ENCODE data around the gene FAF1. TPM values are rescaled to one million over a fixed set of nuclear protein-coding genes. Genes with fewer than 3 reads are reported as not detected.

Gene FAF1
- total and polyA plus RNA-seq, 2 experiments from 2014 or later: 7.2 to 49.1 TPM

DNA sequence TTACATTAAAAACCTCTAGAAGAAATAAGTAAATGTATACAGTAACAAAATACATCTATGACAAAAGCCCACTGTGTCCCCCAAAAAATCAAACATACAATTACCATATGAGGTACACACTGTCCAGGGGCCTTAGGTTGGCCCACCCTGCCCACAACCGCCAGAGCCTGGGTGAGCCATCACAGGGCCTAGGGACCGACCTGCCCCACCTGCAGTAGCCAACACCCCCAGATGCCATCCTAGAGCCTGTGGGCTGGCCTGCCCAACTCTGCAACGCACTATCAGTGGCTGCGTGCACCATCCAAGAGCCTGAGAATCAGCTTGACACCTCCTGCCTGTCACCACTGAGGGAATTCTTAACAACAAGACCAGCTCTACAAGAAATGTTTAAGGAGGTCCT is 39.0 kb downstream of the FAF1 start:
- 100% methylated on average over 4 of the region's 4 CpGs for WGBS, 2 experiments (ENCODE audit: low coverage in 1 of 2, low lambda C conversion rate in 2 of 2, missing lambda C conversion rate in 2 of 2)
- Histone ChIP-seq H3K9me3 (ENCODE audit: low read depth) (peaks cover 4% of the 10 kb centered on the region), H4K20me1 (ENCODE audit: insufficient read depth) (0 out of 2 replicates have a peak, but pooled peaks cover 9% of the 10 kb centered on the region), H3K9ac (no peak overlapping the region), H3K4me1 (ENCODE audit: insufficient read depth) (no peaks in the 10 kb centered on the region), H3K79me2 (ENCODE audit: insufficient read depth) (peaks cover 92% of the 10 kb centered on the region), H3K27ac (no peak overlapping the region), H3F3A (ENCODE audit: insufficient read depth) (no peaks in the 10 kb centered on the region), H3K27me3 (replicated peaks; ENCODE audit: insufficient read depth) (no peaks in the 10 kb centered on the region), H2AFZ (no peak overlapping the region), H3K4me2 (ENCODE audit: unreplicated experiment) (no peak overlapping the region), H3K9me2 (ENCODE audit: insufficient read depth) (no peaks in the 10 kb centered on the region), H3K36me3 (ENCODE audit: low read depth) (no peaks in the 10 kb centered on the region), H3K4me3 (no peak overlapping the region)
- TF ChIP-seq EZH2 (IDR thresholded peaks at IDR 0.05; ENCODE audit: insufficient read depth, poor library complexity, severe bottlenecking): no peak
- TF ChIP-seq EZH2phosphoT487 (IDR thresholded peaks at IDR 0.05; ENCODE audit: insufficient read depth, low read depth): no peak
- DNase-seq: no peak
- in situ Hi-C loops (cut with MboI): no loop called here

- 86 to 100% methylated on average over 1 of the region's 1 CpG for WGBS, 2 experiments (ENCODE audit: low coverage in 1 of 2, low lambda C conversion rate in 2 of 2, missing lambda C conversion rate in 2 of 2)
- H3K79me2 ChIP-seq (ENCODE audit: insufficient read depth): peaks cover 92% of the 10 kb centered on the region
- no peaks in the 10 kb centered on the region for H3K9me2 ChIP-seq (ENCODE audit: insufficient read depth)
- no peaks in the 10 kb centered on the region for H3K4me1 ChIP-seq (ENCODE audit: insufficient read depth)
- H2AFZ ChIP-seq: no peak overlapping the region
- no peaks in the 10 kb centered on the region for H3F3A ChIP-seq (ENCODE audit: insufficient read depth)
- in situ Hi-C loops (cut with MboI): no loop called here
- 0 out of 2 replicates have a peak, but pooled peaks cover 9% of the 10 kb centered on the region for H4K20me1 ChIP-seq (ENCODE audit: insufficient read depth)
- no peak overlapping the region for H3K4me3 ChIP-seq
- H3K36me3 ChIP-seq (ENCODE audit: low read depth): no peaks in the 10 kb centered on the region
- no peak for DNase-seq
- H3K27me3 ChIP-seq (replicated peaks; ENCODE audit: insufficient read depth): no peaks in the 10 kb centered on the region
- H3K9ac ChIP-seq: no peak overlapping the region
- no peak overlapping the region for H3K4me2 ChIP-seq (ENCODE audit: unreplicated experiment)
- H3K27ac ChIP-seq: no peak overlapping the region
- H3K9me3 ChIP-seq (ENCODE audit: low read depth): peaks cover 4% of the 10 kb centered on the region
- TF ChIP-seq EZH2phosphoT487 (IDR thresholded peaks at IDR 0.05; ENCODE audit: insufficient read depth, low read depth) (no peak), EZH2 (IDR thresholded peaks at IDR 0.05; ENCODE audit: insufficient read depth, poor library complexity, severe bottlenecking) (no peak)
Observed at GRCh38 chr1:50920409-50920808, 39.7 kb downstream of the FAF1 start.

DNA sequence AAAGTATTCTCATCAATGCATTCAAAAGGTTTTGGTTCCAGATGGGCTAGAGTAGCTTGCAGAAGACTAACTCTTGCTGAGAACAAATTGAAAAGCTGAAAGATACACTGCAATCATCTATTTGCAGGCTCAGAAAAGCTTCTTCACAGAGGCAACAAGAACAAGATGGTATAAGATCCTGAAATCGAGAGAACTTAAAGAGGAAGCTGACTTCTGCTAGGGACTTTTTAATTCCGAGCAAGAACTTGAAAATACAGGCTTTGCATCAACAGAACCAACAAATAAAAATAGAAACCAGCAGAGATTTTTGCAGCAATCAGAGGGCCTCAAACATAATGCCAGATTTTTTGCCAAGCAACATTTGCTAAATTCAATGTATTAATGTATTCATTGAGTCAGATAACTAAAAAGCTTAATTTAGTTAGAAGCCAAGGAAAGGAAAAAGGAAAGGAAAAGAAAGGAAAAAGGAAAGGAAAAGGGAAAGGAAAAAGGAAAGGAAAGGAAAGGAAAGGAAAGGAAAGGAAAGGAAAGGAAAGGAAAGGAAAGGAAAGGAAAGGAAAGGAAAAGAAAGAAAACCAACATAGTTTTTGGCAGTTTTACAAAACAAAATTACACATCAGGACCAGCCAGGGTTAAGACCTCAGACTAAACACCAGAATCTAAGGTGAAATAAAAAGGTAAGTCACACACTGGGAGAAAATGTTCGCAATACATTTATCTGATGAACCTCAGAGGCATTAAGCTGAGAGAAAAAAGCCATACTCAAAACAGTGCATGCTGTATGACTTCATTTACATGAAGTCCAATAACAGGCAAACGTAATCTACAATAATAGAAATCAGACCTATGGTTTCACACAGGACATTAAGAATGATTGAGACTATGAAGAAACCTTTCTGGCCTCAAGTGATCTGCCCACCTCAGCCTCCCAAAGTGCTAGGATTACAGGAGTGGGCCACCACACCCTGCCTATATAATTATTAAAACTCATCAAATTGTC is 42.6 kb downstream of the FAF1 start:
- H3K27me3 ChIP-seq (replicated peaks; ENCODE audit: insufficient read depth): no peaks in the 10 kb centered on the region
- no peaks in the 10 kb centered on the region for H3K36me3 ChIP-seq (ENCODE audit: low read depth)
- H3F3A ChIP-seq (ENCODE audit: insufficient read depth): no peaks in the 10 kb centered on the region
- H3K4me3 ChIP-seq: no peak overlapping the region
- TF ChIP-seq EZH2 (IDR thresholded peaks at IDR 0.05; ENCODE audit: insufficient read depth, poor library complexity, severe bottlenecking) (no peak), EZH2phosphoT487 (IDR thresholded peaks at IDR 0.05; ENCODE audit: insufficient read depth, low read depth) (no peak)
- no peak overlapping the region for H2AFZ ChIP-seq
- in situ Hi-C loops (cut with MboI): no loop called here
- no peak overlapping the region for H3K9ac ChIP-seq
- no peak for DNase-seq
- peaks cover 90% of the 10 kb centered on the region for H3K79me2 ChIP-seq (ENCODE audit: insufficient read depth)
- no peaks in the 10 kb centered on the region for H3K4me1 ChIP-seq (ENCODE audit: insufficient read depth)
- 92 to 98% methylated on average over 4 of the region's 4 CpGs for WGBS, 2 experiments (ENCODE audit: low coverage in 1 of 2, low lambda C conversion rate in 2 of 2, missing lambda C conversion rate in 2 of 2)
- H3K9me2 ChIP-seq (ENCODE audit: insufficient read depth): no peaks in the 10 kb centered on the region
- 0 out of 2 replicates have a peak, but pooled peaks cover 9% of the 10 kb centered on the region for H4K20me1 ChIP-seq (ENCODE audit: insufficient read depth)
- H3K27ac ChIP-seq: no peak overlapping the region
- peaks cover 4% of the 10 kb centered on the region for H3K9me3 ChIP-seq (ENCODE audit: low read depth)
- no peak overlapping the region for H3K4me2 ChIP-seq (ENCODE audit: unreplicated experiment)

DNA sequence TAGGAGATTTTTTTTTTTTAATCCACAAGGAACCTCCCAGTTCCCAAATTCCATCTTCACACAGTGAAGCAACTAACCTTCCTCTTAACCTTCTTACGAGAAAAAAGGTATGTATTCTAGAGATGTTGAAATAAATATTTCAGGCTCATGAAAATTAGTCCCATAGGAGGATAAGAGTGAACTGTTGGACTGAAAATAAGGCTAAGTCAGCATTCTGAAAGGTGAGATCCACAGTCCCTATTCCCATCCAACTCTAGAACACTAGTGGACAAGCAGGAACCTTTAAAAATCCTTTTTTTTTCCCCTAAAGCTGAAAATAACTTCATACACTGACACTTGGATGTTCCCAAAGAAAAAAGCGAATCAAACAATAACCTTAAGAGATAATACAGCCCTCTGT is 44.4 kb downstream of the FAF1 start:
- Histone ChIP-seq H3K4me1 (ENCODE audit: insufficient read depth) (no peaks in the 10 kb centered on the region), H3K9me3 (ENCODE audit: low read depth) (peaks cover 4% of the 10 kb centered on the region), H3K4me3 (no peak overlapping the region), H3F3A (ENCODE audit: insufficient read depth) (no peaks in the 10 kb centered on the region), H3K9ac (no peak overlapping the region), H3K79me2 (ENCODE audit: insufficient read depth) (peaks cover 87% of the 10 kb centered on the region), H4K20me1 (ENCODE audit: insufficient read depth) (0 out of 2 replicates have a peak, but pooled peaks cover 9% of the 10 kb centered on the region), H3K4me2 (ENCODE audit: unreplicated experiment) (no peak overlapping the region), H3K36me3 (ENCODE audit: low read depth) (no peaks in the 10 kb centered on the region), H2AFZ (no peak overlapping the region), H3K27me3 (replicated peaks; ENCODE audit: insufficient read depth) (no peaks in the 10 kb centered on the region), H3K27ac (no peak overlapping the region), H3K9me2 (ENCODE audit: insufficient read depth) (no peaks in the 10 kb centered on the region)
- TF ChIP-seq EZH2phosphoT487 (IDR thresholded peaks at IDR 0.05; ENCODE audit: insufficient read depth, low read depth) (no peak), EZH2 (IDR thresholded peaks at IDR 0.05; ENCODE audit: insufficient read depth, poor library complexity, severe bottlenecking) (no peak)
- DNase-seq: no peak
- in situ Hi-C loops (cut with MboI): no loop called here
- 98 to 100% methylated on average over 2 of the region's 2 CpGs for WGBS, 2 experiments (ENCODE audit: low coverage in 1 of 2, low lambda C conversion rate in 2 of 2, missing lambda C conversion rate in 2 of 2)

Measured in GM23248 (cell line).